SH-SY5Y (cell line): ENCODE measurements around the gene MED13L.

ENCODE experiments used
- GATA2 ChIP-seq: IDR thresholded peaks from 2 replicates; pipeline ENCODE4 v1.6.1; 2011; ENCODE audit warnings: mild to moderate bottlenecking, low read depth, low read length
- GATA3 ChIP-seq: IDR thresholded peaks from 2 replicates; pipeline ENCODE4 v1.6.1; 2011; ENCODE audit warnings: low read depth, mild to moderate bottlenecking, low read length, moderate library complexity

GRCh38 chr12:115923851-115924250 lies 353.6 kb downstream of the MED13L start:
- TF ChIP-seq GATA3 (no peak), GATA2 (no peak)
